Neuron (in vitro differentiated cells): Measurements from ENCODE around the gene ATP6V0E2.

Experiments used
- H2AFZ ChIP-seq: one replicate; pipeline ENCODE4 v1.6.1; 2013; ENCODE audit warnings: low read depth, mild to moderate bottlenecking, inconsistent platforms, low read length, moderate library complexity
- H3K27me3 ChIP-seq: one replicate; pipeline ENCODE4 v1.6.1; 2013; ENCODE audit warnings: low read length; ENCODE audit not compliant: insufficient read depth
- H3K36me3 ChIP-seq: one replicate; pipeline ENCODE4 v1.6.1; 2013; ENCODE audit warnings: low read length; ENCODE audit not compliant: insufficient read depth
- H3K4me1 ChIP-seq: one replicate; pipeline ENCODE4 v1.6.1; 2013; ENCODE audit warnings: low read length; ENCODE audit not compliant: insufficient read depth
- H3K4me3 ChIP-seq: 2 replicates; pipeline ENCODE4 v1.5.1; 2013; ENCODE audit warnings: mild to moderate bottlenecking, low read length, moderate library complexity
- H3K9me3 ChIP-seq: one replicate; pipeline ENCODE4 v1.6.1; 2013; ENCODE audit warnings: low read length

Gene ATP6V0E2

GRCh38 chr7:149832332-149833041, 41.3 kb upstream of the ATP6V0E2 start:
- Histone ChIP-seq H3K4me1 (peaks cover under 1% of the 10 kb centered on the region), H3K9me3 (peaks cover 1% of the 10 kb centered on the region), H3K27me3 (peaks cover 3% of the 10 kb centered on the region), H3K4me3 (no peak overlapping the region), H2AFZ (no peak overlapping the region), H3K36me3 (no peaks in the 10 kb centered on the region)

DNA sequence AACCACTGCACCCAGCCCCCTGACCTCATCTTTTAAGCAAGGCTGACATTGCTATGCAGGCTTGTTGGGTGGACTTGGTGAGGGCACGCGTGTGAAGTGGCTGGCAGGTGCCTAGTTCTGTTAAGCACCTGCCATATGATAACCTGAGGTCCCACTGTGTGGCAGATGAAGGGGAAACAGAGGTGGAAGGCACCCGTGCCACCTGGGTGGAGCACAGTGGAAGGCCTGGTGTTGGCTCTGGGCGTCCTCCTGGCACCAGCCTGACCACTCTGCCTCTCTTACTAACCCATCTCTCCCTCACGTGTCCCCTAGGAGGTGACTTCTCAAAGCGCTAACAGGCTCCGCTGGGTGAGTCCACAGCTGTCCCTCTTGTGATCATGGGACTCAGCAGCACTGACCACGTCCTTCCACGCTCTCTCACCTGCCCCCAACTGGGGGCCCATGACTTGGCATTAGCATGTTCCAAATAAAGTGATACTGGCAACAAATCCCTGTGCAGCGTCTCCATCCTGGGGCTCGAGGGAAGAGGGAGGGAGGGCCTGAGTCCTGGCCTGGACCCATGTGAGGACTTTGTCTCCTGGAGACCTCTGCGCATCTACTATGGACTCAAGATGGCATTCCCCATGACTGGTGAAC, 40.2 kb upstream of the ATP6V0E2 start:
- Histone ChIP-seq H3K4me3 (no peak overlapping the region), H2AFZ (no peak overlapping the region), H3K27me3 (peaks cover 3% of the 10 kb centered on the region), H3K9me3 (peaks cover 1% of the 10 kb centered on the region), H3K4me1 (peaks cover 4% of the 10 kb centered on the region), H3K36me3 (no peaks in the 10 kb centered on the region)

DNA sequence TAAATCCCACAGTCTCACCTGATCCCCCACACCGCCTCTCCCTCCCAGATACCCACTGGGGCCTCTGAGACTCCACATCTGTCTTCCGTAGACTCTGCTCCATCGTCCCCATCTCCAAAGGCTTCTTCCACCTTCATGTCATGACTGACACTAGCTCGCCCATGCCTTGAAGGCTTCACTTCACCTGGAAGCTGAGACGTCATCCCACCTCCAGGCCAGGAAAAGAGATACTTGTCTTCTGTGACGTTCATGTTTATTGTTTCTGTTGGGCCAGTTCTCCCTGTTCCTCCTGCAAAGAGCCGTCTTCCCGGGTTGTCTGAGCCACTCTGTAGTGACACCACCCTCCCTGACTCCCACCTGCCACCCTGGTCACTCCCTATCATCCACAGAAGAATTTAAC, 39.2 kb upstream of the ATP6V0E2 start:
- H3K4me1 ChIP-seq, result peaks cover 10% of the 10 kb centered on the region
- H2AFZ ChIP-seq, result no peak overlapping the region
- no peaks in the 10 kb centered on the region for H3K36me3 ChIP-seq
- H3K27me3 ChIP-seq, result peaks cover 3% of the 10 kb centered on the region
- peaks cover 1% of the 10 kb centered on the region for H3K9me3 ChIP-seq
- no peak overlapping the region for H3K4me3 ChIP-seq

DNA sequence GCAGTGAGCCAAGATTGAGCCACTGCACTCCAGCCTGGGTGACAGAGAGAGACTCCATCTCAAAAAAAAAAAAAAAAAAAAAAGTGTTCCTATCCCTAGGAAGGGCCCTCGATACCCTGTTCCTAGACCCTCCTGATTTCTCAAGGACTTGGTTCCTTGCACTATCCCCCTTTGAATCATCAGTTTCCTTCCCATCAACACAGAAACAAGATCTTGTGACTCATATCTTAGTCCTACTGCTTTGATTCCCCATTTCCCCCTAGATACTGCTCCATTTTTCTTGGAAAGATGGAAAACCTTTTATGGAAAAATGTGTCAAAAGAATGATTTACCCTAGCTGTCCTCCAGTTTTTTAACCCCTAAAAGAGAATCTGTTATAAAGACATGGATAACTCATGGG, 37.3 kb upstream of the ATP6V0E2 start:
- Histone ChIP-seq H3K4me1 (peaks cover 11% of the 10 kb centered on the region), H2AFZ (no peak overlapping the region), H3K36me3 (no peaks in the 10 kb centered on the region), H3K4me3 (no peak overlapping the region), H3K27me3 (peaks cover 3% of the 10 kb centered on the region), H3K9me3 (peaks cover 1% of the 10 kb centered on the region)

- Histone ChIP-seq H3K36me3 (no peaks in the 10 kb centered on the region), H3K27me3 (peaks cover 3% of the 10 kb centered on the region), H3K4me3 (peak overlapping the region; percentile 5), H3K4me1 (peaks cover 11% of the 10 kb centered on the region), H3K9me3 (peaks cover 1% of the 10 kb centered on the region), H2AFZ (no peak overlapping the region)
Observed at GRCh38 chr7:149837564-149838223, 36.1 kb upstream of the ATP6V0E2 start.

DNA sequence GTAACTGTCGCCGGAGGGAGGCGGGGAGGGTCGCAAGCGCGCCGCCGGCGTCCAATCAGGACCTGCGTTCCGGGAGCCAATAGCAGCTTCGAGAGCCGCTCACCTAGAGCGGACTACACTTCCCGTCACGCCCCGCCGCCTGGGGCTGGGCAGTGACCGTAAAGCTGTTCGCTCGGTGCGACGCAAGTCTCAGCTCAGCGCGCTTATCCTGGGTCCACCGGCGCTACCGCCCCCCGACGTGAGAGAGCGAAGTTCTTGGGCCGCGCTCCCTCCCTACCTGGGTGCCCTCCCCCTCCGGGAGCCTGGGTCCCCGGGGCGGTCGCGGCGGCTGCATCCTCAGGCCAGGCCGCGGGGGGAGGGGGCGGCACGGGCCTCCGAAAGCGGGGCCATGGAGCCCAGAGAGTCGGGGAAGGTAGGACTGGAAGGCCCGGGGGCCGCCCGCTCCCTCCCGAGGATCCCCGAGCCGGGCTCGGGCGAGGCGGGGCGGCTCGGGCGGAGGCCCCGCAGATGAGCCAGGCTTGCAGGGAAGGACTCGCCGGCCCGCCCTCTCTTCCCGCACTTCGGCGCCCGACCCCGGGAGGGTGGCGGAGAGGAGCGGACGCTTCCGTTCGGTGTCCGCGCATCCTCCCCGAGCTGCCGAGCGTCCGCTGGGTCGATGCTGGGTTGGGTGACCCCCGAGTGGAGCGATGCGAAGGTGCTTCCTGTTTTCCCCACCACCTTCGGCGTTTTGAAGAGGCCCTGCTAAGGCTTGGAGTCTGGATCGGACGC, 35.4 kb upstream of the ATP6V0E2 start, which contains the start of gene ZNF862:
Gene ZNF862, plus strand, starts transcription at position 152 of the 768 bp plus-strand sequence. Its CDS starts 237 bp downstream, at position 389.
- peak within 1 kb of the TSS; percentile 77 for H3K4me3 ChIP-seq
- H3K4me1 ChIP-seq, result peaks cover 11% of the 10 kb centered on the region
- no peaks in the 10 kb centered on the region for H3K36me3 ChIP-seq
- peaks cover 2% of the 10 kb centered on the region for H3K27me3 ChIP-seq
- H2AFZ ChIP-seq, result peak within 1 kb of the TSS; percentile 77
- H3K9me3 ChIP-seq, result peaks cover 1% of the 10 kb centered on the region

GRCh38 chr7:149838992-149839408, 34.8 kb upstream of the ATP6V0E2 start:
- peaks cover 11% of the 10 kb centered on the region for H3K4me1 ChIP-seq
- H3K27me3 ChIP-seq, result no peaks in the 10 kb centered on the region
- no peaks in the 10 kb centered on the region for H3K36me3 ChIP-seq
- peaks cover 1% of the 10 kb centered on the region for H3K9me3 ChIP-seq
- peak overlapping the region; percentile 77 for H3K4me3 ChIP-seq
- H2AFZ ChIP-seq, result peak overlapping the region; percentile 77

DNA sequence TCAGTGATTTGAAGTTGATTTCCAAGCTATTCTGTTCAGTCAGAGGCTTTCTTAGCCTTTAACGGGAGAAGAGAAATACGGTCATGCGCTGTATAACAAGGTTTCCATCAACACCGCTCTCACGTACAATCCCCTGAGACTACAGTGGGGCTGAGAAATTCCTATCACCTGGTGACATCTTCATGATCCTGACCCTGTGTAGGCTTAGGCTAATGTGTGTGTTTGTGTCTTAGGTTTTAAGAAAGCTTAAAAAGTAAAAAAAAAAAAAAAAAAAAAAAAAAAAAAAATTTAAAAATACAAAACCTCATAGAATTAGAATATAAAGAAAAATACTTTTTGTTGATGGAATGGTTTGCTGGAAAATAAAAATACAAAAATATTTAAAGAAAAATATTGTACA, 33.8 kb upstream of the ATP6V0E2 start:
- Histone ChIP-seq H3K4me3 (no peak overlapping the region), H3K27me3 (no peaks in the 10 kb centered on the region), H2AFZ (no peak overlapping the region), H3K36me3 (no peaks in the 10 kb centered on the region), H3K4me1 (peaks cover 11% of the 10 kb centered on the region), H3K9me3 (peaks cover 1% of the 10 kb centered on the region)

DNA sequence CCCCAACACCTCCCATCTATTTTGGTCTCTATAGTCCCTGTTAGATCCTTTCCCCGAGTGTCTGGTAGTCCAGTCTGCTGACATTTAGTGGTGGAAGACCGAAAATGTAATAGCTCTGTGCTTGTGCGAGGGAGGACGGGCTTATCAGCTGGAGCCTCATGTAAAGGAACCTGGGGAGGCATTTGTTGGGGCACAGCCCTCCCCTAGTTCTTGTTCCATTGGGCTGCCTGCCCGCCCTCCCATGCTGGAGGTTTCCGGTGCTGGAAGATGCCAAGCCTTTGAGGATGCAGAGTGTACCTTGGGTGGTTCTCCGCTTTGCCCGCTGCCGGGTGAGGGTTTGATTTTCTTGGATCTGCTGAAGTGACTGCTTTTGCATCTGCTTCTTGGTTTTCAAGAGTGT, 30.2 kb upstream of the ATP6V0E2 start:
- no peak overlapping the region for H3K4me3 ChIP-seq
- no peaks in the 10 kb centered on the region for H3K9me3 ChIP-seq
- no peaks in the 10 kb centered on the region for H3K27me3 ChIP-seq
- peaks cover 7% of the 10 kb centered on the region for H3K4me1 ChIP-seq
- no peaks in the 10 kb centered on the region for H3K36me3 ChIP-seq
- H2AFZ ChIP-seq, result no peak overlapping the region

- peaks cover 3% of the 10 kb centered on the region for H3K4me1 ChIP-seq
- H3K27me3 ChIP-seq, result no peaks in the 10 kb centered on the region
- no peaks in the 10 kb centered on the region for H3K9me3 ChIP-seq
- H3K4me3 ChIP-seq, result no peak overlapping the region
- H2AFZ ChIP-seq, result no peak overlapping the region
- H3K36me3 ChIP-seq, result no peaks in the 10 kb centered on the region
Observed at GRCh38 chr7:149844445-149844844, 29.3 kb upstream of the ATP6V0E2 start.

DNA sequence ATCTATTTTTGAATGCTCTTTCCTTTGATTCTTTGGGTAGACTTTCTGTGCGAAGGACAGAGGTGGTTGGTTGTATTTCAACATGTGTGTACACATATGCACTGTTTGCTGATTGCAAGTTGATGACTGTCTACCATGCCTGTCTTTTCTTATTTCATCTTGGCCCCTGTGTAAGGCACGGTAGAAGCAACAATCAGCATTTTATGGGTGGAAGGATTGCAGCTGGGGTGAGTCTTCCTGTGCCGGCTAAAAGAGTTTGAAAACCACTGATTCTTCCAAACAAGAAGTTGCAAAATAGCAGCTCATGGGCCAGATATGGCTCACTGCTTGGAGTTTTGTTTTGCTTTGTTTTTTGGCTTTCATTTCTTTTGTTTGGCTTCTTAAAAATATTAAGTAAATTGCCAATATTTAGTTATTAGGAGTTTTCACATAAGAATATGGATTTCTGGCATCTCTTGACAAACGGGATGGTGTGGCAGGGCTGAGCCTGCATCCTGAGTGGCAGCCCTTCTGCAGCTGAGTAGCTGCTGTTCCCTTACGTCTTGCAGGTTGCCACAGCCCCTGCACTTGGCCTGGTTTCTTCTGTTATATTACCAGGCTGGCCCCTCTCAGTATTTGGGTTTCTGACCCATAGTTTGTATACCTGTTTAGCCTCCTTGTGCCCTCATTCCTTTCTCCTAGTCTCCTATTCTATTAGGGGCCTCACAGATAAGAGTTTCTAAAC, 28.4 kb upstream of the ATP6V0E2 start:
- no peak overlapping the region for H2AFZ ChIP-seq
- H3K9me3 ChIP-seq, result no peaks in the 10 kb centered on the region
- no peaks in the 10 kb centered on the region for H3K4me1 ChIP-seq
- no peaks in the 10 kb centered on the region for H3K27me3 ChIP-seq
- H3K4me3 ChIP-seq, result no peak overlapping the region
- no peaks in the 10 kb centered on the region for H3K36me3 ChIP-seq

- Histone ChIP-seq H2AFZ (no peak overlapping the region), H3K27me3 (no peaks in the 10 kb centered on the region), H3K9me3 (no peaks in the 10 kb centered on the region), H3K36me3 (no peaks in the 10 kb centered on the region), H3K4me3 (no peak overlapping the region), H3K4me1 (no peaks in the 10 kb centered on the region)
Observed at GRCh38 chr7:149846021-149846420, 27.7 kb upstream of the ATP6V0E2 start.
